T follicular helper cell (primary cell): ENCODE measurements around the gene LMTK2.

ENCODE experiments used
- DNase-seq: peaks from one replicate; pipeline ENCODE4 v3.0.0-alpha.2; 2020; ENCODE audit warnings: low read depth

Gene LMTK2

DNA sequence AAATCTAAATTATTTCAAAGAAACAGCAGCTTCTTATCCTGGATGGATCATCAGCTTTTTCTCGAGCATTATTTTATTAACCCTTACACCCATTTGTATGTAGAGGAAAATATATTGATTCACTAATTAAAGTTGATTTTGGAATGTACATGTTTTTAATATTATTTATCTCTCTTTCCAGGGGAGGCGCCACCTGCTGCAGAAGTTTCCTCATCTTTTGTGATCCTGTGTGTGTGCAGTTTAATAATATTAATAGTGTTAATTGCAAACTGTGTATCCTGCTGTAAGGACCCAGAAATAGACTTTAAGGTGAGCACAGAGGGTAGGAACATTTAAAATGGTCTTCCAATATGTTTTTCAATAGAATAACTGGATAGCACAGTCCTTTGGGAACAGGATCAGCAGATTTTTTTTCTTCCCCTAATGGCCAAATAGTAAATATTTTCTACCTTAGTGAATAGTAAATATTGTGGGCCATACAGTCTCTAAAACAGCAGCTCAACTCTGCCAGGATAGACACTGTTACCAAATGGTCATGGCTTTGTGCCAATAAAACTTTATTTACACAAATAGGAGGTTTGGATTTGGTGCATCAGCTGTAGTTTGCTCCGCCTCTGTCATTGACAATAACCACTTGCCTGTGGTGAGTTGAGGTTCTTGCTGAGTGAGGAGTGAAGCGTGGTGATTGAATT lies 30.6 kb downstream of the LMTK2 start:
- no peak for DNase-seq

DNA sequence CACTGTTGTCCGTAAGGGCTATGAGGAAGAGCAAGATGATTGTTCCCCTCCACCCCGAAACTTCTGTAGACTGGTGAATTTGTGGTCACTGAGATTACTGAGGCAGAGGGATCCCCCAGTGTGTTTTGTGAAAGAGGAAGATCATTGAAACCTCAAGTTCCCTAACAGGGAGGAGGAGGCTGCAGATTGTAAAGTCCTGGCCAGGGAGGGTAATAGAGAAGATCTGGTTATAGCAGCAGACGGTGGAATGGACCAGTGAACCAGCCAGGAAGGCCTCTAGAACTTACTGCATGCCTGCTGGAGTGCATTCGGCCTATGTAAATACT lies 31.1 kb downstream of the LMTK2 start:
- no peak for DNase-seq

DNA sequence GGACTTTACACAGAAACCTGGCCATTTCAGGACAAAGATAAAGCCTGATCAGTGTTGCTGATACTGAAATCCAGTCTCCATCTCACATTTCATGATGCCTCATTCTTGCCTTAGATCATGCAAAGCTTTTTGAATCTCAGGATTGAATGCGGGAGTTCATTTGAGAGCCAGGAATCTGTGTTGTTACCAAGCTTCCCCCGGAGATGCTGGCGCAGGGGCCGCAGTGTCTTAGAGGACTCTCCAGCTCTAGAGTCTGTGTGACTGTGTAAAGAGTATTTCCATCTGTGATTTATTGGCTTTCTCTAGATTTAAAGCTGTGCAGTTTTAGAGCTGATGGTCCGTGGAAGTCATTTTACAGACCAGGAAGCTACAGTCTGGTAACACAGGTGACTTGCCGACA lies 32.0 kb downstream of the LMTK2 start:
- DNase-seq = no peak

DNA sequence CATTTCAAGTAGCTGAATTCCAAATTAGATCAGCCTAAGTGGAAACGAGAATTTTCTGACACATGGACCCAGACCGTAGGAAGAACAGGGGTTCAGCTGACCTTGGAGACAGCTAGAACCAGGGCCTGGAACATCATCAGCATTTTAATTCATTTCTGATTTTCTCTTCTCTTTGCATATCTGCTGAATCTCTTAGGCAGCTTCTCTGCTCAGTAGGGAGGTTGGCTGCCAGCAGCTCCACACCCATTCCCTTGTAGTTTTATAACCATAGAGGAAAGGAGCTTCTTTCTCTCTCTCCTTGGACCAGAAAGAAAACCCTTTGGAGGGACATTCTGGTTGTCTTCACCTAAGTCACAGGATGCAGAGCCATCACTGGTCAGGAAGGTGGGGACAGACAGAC lies 36.0 kb downstream of the LMTK2 start:
- DNase-seq = no peak

DNA sequence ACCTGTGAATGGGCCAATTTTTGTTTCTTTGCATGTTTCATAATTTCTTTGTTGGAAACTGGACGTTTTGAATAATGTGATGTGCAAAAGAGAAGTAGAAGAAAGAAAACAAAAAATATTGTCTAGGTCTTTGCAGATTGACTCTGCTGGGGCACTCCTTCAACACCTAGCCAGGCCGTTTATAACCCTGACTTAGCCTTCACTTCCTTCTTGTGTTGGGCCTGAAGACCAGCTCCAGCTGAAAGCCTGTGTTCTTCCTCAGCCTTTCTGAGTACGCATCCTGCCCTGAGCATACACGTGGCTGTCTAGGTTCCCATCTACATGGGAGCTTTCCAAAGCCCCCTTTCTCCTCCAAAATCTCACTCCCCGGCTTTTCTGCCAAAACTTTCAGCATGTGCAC lies 41.9 kb downstream of the LMTK2 start:
- no peak for DNase-seq

DNA sequence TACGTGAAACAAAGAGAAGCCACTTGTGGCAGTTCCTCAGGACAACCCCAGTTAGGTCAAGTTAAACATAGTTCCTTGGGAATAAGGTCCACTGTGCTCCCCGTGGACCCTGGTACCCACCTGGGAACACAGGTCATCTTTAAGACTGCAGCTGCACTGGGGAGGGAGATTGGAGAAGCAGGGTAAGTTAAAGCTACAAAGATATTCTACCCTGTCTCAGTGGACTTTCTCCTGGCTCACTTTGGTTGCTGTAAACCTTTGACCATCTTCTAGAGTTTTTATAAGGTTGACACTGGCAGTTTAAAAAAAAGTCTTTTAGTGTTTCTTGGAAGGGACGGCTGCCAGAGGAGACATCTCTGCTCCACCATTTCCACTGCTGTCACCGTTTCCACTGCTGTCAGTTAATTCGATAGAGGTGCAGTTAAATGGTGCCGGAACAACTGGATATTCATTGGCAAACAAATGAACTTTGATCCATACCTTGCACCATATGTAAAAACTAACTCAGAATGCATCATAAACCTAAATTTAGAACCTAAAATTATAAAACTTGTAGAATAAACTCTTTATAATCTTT lies 42.5 kb downstream of the LMTK2 start:
- DNase-seq = no peak

DNA sequence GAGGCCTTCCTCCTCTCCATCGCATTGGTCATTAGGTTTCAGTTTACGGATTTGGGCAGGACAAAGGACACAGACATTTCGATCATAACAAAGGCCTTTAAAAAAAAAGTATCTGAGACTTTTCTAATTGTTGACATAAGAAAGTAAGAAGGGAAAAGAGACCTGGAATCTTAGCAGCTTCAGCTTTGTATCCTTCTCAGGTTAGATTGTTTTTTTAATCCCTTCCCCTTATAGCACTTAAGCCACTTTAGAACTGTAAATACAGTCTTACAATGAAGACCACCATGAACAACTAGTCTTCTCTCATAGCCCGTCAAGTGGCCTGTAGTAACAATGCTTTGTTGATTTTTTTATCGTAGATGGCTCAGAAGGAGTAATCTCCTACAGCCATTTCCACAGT lies 45.2 kb downstream of the LMTK2 start:
- DNase-seq = no peak

DNA sequence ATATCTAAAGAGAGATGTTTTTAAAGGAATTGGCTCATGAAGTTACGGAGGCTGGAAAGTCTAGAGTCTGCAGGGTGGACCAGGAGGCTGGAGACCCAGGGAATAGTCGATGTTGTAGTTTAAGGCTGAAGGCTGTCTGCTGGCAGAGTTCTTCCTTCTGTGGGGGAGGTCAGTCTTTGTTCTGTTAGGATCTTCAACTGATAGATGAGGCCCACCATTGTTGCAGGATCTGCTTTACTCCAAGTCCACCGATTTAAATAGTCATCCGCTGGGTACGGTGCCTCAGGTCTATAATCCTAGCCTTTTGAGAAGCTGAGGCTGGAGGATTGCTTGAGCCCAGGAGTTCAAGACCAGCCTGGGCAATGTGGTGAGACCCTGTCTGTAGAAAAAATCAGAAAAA lies 50.0 kb downstream of the LMTK2 start:
- DNase-seq = no peak

DNA sequence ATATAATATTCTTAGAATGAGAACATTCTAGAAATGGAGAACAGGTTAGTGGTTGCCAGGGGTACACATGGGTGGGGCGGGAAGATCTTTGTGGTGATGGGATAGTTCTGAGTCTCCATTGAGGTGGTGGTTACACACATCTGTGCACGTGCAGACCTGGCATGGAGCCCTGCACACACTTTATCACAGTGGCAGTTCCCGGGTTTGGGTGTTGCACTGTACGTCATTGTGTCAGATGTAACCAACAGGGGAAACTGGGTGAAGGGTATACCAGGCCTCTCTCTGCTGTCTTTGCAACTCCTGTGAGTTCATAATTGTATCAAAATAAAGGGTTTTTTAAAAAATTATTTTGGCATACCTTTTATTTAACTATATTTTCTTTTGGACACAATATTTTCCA lies 51.1 kb downstream of the LMTK2 start:
- no peak for DNase-seq

DNA sequence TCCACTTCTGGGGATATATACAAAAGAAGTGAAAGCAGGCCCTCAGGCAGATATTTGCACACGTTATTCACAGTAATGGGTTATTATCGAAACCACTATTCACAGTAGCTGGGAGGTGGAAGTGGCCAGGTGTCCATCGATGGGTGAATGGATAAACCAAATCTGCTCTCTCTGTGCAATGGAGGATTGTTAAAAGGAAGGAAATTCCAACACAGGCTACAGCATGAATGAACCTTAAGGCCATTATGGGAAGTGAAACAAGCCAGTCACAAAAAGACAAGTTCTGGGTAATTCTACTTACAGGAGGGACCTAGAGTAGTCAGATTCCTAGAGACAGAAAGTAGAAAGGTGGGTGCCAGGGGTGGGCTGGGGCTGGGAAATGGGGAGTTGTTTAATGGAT lies 56.1 kb downstream of the LMTK2 start:
- no peak for DNase-seq

DNA sequence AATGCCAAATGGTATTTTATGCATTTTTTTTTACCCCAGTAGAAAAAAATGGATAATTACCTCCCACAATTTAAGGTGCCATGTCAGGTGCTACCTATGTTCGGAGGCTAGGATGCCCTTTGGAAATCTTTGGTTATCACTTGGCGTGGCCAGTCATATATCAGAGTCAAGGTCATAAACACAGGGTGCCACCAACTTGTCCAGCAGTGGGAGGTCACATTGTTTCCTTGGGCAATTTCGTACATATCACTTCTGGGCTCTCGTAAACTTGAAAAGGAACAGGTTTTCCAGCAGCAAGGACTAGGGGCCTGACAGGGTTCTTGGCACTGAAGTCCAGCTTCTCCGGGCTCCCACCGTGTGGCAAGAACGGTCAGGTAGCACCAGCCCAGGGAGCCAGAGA lies 56.6 kb downstream of the LMTK2 start:
- no peak for DNase-seq

DNA sequence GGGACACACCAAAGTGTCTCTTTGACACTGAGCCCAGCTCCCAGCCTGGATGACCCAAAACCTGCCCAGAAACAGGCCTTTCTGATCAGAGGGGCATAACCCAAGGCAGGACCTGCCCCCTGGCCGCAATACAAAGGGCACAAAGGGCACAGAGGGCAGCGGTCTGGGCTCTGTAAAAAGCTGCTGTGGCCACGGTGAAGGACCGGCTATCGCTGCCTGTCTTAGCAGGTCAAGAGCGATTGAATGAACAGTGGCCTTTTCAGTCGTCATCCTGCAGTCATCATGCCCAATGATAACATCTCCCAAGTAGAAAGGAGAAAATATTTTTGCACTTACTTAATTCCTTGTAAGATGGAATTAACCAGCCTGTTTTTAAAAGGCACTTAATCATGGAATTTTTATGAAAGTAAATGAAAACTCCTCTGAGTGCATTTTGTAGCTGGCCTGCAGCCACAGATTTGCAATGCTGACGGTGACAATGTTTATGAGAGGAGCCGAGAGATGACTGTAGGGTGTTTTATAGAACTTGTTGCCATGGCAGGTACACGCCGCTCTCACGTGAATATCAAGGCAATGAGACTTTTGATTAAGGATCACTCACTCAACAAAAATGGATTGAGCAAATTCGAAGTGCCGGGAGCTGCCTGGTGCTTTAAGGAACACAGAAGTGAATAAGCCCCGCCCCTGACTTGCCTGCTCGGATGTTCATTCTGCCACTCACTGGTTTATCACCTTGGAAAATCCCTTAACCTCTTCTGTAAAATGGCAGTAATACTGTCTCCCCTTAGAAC lies 57.2 kb downstream of the LMTK2 start:
- DNase-seq = no peak

DNA sequence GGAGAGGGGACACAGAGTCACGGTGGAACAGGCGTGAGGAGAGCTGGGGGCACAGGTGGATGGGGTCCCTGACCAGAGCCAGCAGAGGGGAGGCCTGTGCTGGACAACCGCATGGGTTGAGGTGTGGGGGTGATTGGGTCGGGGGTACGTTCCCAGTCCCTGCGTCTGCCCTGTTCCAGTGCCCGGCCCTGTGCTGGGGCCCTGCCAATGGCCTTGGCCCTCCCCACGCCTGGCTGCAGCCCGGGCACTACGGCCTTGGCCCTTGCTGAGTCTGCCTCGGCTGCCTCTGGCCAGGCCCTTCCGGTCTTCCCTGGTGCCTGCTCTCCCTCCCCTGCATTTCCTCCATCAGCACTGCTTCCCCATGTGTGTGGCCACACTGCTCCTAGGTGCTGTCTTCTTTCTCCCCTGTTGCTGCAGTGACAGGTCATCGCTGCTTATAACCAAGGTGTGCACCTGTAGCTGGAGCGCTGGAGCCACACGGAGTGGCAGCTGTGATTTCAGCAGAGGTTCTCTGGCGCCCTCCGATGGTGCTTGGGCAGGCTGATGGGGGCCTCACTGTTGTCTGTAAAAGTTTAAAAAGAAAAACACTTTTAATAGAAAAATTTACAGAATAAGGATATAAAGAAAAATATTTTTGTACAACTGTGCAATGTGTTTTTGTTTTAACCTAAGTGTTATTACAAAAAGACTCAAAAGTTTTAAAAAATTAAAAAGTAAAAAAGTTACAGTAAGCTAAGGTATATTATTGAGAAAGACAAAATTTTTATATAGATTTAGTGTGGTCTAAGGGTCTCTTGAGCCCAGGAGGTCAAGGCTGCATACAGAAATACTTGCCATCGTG lies 59.4 kb downstream of the LMTK2 start:
- DNase-seq = peak; percentile 22

DNA sequence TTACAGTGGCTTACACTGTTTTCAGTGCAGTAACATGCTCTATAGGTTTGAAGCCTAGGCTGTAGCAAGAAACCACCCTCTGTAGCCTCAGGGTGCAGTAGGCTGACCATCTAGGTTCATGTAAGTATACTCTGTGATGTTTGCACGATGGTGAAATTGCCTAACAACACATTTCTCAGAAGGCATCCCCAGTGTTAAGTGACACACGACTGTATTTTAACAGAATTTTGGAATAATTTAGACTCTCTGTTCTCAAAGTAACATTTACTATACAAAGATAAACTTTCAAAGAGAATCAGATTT lies 60.0 kb downstream of the LMTK2 start:
- no peak for DNase-seq

DNA sequence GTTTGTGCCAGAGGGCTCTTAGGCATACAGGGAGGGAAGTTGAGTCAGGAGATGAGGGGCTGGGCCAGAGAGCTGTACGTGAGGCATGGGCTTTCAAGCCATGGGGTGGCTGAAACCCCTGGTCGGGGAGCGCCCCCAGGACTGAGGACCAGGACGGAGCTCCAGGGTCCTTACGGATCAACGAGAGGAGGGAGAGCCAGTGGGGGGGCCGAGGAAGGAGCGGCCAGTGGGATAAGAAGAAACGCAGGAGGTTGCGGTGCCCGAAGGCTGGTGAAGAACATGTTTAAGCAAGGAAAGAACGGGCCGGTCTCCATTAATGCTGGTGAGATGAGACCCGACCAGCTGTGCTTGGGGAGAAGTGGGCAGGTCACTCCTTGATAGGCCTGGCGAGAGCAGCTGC lies 61.0 kb downstream of the LMTK2 start:
- no peak for DNase-seq

DNA sequence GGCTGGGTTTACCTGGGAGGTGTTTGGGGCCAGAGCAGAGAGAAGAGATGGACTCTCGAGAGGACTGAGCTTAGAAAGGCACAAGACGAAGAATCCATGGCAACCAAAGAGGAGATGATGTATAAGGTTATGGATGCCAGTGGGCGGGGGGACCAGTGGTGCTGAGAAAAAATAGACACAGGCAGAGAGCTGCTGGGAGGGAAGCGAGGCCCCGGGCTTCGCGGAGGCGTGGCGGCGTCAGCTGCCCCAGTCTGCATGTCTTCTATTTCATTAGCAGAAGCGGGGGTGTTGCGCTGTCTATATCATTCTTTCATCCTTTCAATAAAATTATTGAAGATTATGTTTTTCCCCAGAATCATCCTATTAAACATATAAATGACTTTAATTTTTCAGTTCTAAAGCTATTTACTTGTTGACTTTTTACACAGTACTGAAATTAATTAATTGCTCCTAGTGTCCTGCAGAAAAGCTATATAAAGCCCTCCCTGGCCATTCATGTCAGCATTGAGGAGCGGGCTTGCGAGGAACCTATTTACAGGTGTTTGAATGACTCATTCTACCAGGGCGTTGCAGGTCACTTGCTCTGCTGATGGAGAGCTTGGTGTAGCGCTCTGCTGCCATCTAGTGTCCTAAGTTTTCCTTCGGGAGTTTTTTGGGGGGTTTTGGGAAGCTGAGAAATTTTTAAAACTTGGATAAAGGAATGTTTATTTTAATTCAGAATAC lies 61.7 kb downstream of the LMTK2 start:
- DNase-seq = peak; percentile 61

DNA sequence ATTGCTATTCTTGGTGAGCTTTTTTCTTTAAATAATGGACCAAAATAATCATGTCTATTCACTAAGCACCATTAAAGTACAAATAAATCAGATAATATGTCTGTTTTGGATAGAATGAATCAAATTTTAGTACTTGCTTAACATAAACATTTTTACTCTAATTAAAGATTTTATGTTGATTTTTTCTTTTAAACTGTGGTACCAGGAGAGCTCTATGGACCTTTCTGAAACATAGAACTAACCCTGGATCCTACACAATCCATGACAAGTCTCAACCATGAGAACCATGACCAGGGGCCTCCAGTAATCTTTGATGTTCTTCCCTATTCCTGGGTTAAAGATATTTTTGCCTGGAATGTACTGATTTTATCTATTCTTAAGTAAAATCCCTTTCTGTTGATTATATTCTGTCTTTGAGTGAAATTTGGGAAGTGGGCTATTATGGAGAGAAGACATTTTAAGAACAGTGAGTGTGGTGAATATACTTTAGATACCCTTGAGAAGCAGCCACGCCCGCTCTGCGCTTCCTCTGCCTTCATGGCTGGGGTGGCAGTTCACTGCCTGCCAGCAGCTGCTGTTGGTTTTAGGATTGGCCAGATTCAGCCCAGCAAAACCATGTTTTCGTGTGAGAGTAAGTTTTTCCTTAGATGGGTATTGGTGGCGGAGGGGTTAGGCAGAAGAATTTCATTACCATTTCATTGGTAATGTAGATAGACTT lies 62.4 kb downstream of the LMTK2 start:
- no peak for DNase-seq

DNA sequence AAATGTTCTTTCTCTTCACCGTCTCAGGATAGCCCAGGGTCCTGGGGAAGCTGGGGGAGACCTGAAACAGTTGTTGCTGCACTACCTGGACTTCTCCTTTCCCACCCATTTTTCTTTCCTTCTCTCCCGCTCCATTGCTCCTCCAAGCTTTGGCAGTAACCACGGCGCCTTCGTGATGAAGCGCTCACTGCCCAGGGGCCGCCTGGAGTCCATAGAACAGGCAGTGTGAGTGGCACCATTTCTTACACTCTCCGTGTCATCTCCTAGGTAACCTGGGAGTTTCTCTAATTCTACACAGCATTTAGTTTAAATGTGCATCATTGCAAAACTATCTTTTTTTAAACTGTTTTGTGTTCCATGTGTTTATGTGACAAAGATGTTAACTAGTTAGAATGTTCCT lies 64.3 kb downstream of the LMTK2 start:
- DNase-seq = no peak

DNA sequence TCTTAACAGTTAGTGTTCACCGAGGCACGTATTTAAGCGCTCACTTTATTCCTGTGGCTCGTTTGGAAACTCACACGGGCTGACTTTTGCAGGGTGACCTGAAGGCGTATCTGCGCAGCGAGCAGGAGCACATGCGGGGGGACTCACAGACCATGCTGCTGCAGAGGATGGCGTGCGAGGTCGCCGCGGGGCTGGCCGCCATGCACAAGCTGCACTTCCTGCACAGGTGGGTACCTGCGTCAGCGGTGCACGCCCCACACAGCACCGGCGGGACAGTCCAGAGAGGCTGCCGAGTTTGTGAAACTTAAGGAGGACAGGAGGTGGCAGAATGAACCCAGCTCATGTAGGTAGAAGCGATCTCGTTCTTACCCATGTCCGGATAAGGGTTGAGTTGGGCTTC lies 64.8 kb downstream of the LMTK2 start:
- DNase-seq = no peak

DNA sequence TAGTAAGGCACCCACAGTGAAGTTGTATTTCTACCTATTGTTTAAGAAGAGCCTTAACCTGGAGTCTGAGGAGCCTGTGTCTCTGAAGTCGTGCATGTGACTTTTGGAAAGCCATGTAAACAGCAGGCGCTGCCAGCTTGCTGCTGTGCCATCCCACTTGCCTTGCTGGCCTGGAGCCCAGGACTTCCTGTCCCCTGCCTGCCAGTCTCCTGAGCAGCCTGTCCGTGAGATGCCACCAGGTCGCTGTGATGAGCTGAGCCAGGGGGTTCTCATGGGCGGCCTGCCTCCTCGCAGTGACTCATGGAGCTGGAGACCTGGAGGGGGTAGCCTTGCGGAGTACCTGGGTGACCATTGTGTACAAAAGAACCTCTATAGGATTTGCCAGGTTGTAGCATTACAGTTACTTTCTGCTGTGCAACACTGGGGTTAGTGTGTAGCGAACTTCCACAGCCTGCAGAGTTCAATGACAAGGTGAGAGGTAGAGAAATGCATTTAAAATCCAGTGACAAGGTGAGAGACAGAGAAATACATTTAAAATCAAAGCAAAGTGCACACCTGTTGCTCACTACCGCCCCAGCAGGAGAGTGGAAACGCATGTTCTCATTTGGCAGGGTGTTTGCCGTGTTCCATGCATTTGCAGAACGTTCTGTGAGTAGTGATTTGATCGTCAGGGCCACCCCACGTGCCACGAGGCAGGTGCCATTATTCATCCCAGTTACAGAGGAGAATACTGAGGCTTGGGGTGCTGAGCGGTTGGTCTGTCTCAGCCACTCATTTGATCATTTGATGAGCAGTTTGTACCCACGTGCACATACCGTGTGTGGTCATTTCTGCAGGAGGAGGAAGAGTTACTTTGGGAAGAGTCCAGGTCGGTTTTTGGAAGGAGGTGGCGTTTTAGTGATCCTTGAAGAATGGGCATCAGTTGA lies 67.9 kb downstream of the LMTK2 start:
- no peak for DNase-seq
